ENCODE measurements around the gene IL36B. TPM values are rescaled to one million over a fixed set of nuclear protein-coding genes. Genes with fewer than 3 reads are reported as not detected.

IL36B gene
- total and polyA plus RNA-seq, 9 of the 15 experiments (the other 6 are each of a cell fraction or from before 2014, with no cell fraction given), result not detected

DNA sequence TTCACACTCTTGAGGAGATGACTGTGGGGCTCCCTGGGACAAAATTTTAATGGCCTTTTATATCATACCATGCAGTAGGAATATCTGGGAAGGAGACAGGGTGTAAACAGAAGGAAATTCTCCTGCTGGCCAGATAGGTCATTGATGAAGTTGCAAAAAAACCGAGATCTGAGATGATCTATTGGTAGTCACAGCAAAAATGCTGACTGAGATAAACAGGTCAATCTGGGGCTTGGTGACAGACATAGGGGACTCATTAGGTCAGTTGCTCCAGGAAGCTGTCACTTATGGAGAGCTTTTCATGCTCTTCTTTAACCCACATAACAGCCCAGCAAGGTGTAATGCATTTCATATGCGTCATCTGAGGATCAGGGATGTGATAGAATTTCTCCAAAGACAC is 50.0 kb downstream of the IL36B start:
- FAIRE-seq (no peak), ATAC-seq (no peak), DNase-seq (ENCODE audit: extremely low read depth in 1 of 4, low spot score in 3 of 4) (no peak)
- H3K79me2 ChIP-seq (ENCODE audit: control insufficient read depth, insufficient read depth, low read length), result no peaks in the 10 kb centered on the region
- H3K27ac ChIP-seq (ENCODE audit: extremely low read depth, low read depth, low read length), result no peak overlapping the region
- no peak overlapping the region for H3K4me2 ChIP-seq (ENCODE audit: insufficient read depth, low read length)
- BruUV-seq (replicated peaks), result no TSS peak
- H3K9ac ChIP-seq (ENCODE audit: insufficient read depth in 1 of 2, low read depth in 2 of 2, low read length in 2 of 2), result no peak overlapping the region
- 7% methylated on average over 2 of the region's 2 CpGs for WGBS (ENCODE audit: insufficient coverage, low coverage, missing lambda C conversion rate)
- peaks cover 10% of the 10 kb centered on the region for H3K9me3 ChIP-seq (replicated peaks; ENCODE audit: control insufficient read depth, insufficient read depth, low read depth, low read length)
- no peaks in the 10 kb centered on the region for H3K4me1 ChIP-seq (replicated peaks in 1 of 2; ENCODE audit: control insufficient read depth in 2 of 2, insufficient read depth in 2 of 2, low read length in 2 of 2)
- H3K9me1 ChIP-seq (ENCODE audit: control insufficient read depth, insufficient read depth, low read length), result no peaks in the 10 kb centered on the region
- no peak overlapping the region for H2AFZ ChIP-seq (ENCODE audit: low read depth, low read length)
- POLR2A ChIA-PET, result interaction anchor here (0.7 kb wide), 1 partner anchor 16 kb away, joined by 3 read pairs; no protein-coding TSS in a partner anchor
- in situ Hi-C loops (cut with MboI), result no loop called here
- H4K20me1 ChIP-seq (replicated peaks; ENCODE audit: control insufficient read depth, insufficient read depth, low read length), result no peaks in the 10 kb centered on the region
- CTCF ChIA-PET (ENCODE audit: low intra/inter-chr PET ratio), result no interaction called here
- no peak overlapping the region for H3K4me3 ChIP-seq
- intact Hi-C loops (cut with micrococcal nuclease), result no loop called here
- H3K27me3 ChIP-seq (ENCODE audit: control insufficient read depth in 2 of 2, insufficient read depth in 2 of 2, low read length in 2 of 2), result no peaks in the 10 kb centered on the region
- no peaks in the 10 kb centered on the region for H3K36me3 ChIP-seq (ENCODE audit: control insufficient read depth, insufficient read depth, low read length)
- TF ChIP-seq ZNF316 (IDR thresholded peaks at IDR 0.05) (peak; percentile 74), TCF7L2 (IDR thresholded peaks at IDR 0.05; ENCODE audit: low read depth, low read length) (no peak), MAFK (IDR thresholded peaks at IDR 0.05; ENCODE audit: low read length) (peak; percentile 46; the same call in 1 of the 2 replicates), NR2C1 (IDR thresholded peaks at IDR 0.05) (no peak), NR2C1 (tag; IDR thresholded peaks at IDR 0.05) (no peak), MAFF (IDR thresholded peaks at IDR 0.05; ENCODE audit: low read length) (peak; percentile 50), ZNF766 (CRISPR knock-in tag; conservative IDR thresholded peaks at IDR 0.05) (no peak), RBM25 (IDR thresholded peaks at IDR 0.05; ENCODE audit: low read depth, low read length, severe bottlenecking) (no peak), MAFG (tag; conservative IDR thresholded peaks at IDR 0.05) (peak; percentile 34; the same call in 1 of the 2 replicates), TAF15 (IDR thresholded peaks at IDR 0.05; ENCODE audit: low read depth, low read length) (no peak), MED1 (CRISPR knock-in tag; IDR thresholded peaks at IDR 0.05; ENCODE audit: borderline replicate concordance) (no peak), C11orf30 (IDR thresholded peaks at IDR 0.05; ENCODE audit: low read depth) (peak; percentile 59; the same call in 1 of the 2 replicates)
- TF ChIP-seq, protein P1, sequence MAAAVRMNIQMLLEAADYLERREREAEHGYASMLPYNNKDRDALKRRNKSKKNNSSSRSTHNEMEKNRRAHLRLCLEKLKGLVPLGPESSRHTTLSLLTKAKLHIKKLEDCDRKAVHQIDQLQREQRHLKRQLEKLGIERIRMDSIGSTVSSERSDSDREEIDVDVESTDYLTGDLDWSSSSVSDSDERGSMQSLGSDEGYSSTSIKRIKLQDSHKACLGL (CRISPR knock-in tag; IDR thresholded peaks at IDR 0.05; ENCODE audit: borderline replicate concordance, poor library complexity, severe bottlenecking), result no peak
- TF ChIP-seq, protein P2, sequence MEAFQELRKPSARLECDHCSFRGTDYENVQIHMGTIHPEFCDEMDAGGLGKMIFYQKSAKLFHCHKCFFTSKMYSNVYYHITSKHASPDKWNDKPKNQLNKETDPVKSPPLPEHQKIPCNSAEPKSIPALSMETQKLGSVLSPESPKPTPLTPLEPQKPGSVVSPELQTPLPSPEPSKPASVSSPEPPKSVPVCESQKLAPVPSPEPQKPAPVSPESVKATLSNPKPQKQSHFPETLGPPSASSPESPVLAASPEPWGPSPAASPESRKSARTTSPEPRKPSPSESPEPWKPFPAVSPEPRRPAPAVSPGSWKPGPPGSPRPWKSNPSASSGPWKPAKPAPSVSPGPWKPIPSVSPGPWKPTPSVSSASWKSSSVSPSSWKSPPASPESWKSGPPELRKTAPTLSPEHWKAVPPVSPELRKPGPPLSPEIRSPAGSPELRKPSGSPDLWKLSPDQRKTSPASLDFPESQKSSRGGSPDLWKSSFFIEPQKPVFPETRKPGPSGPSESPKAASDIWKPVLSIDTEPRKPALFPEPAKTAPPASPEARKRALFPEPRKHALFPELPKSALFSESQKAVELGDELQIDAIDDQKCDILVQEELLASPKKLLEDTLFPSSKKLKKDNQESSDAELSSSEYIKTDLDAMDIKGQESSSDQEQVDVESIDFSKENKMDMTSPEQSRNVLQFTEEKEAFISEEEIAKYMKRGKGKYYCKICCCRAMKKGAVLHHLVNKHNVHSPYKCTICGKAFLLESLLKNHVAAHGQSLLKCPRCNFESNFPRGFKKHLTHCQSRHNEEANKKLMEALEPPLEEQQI (IDR thresholded peaks at IDR 0.05), result no peak
- TF ChIP-seq, protein P3, sequence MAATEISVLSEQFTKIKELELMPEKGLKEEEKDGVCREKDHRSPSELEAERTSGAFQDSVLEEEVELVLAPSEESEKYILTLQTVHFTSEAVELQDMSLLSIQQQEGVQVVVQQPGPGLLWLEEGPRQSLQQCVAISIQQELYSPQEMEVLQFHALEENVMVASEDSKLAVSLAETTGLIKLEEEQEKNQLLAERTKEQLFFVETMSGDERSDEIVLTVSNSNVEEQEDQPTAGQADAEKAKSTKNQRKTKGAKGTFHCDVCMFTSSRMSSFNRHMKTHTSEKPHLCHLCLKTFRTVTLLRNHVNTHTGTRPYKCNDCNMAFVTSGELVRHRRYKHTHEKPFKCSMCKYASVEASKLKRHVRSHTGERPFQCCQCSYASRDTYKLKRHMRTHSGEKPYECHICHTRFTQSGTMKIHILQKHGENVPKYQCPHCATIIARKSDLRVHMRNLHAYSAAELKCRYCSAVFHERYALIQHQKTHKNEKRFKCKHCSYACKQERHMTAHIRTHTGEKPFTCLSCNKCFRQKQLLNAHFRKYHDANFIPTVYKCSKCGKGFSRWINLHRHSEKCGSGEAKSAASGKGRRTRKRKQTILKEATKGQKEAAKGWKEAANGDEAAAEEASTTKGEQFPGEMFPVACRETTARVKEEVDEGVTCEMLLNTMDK (IDR thresholded peaks at IDR 0.05; ENCODE audit: borderline replicate concordance, insufficient read depth, low read depth, low read length, poor library complexity, severe bottlenecking), result no peak
